IMR-90 (cell line): ENCODE measurements around the gene ADH5.

Experiments used
- CTCF ChIP-seq: conservative IDR thresholded peaks from 2 replicates; pipeline ENCODE4 v1.5.1; 2012; ENCODE audit warnings: mild to moderate bottlenecking, low read depth, low read length, improper control_type of control experiment
- ELK1 ChIP-seq: fragments of 150-350 bp; IDR thresholded peaks from 2 replicates; pipeline ENCODE4 v1.6.1; 2016; ENCODE audit warnings: low read depth, mild to moderate bottlenecking, low read length, moderate library complexity, borderline replicate concordance
- NFE2L2 ChIP-seq: fragments of 150-350 bp; IDR thresholded peaks from 2 replicates; pipeline ENCODE4 v1.6.1; 2016; ENCODE audit warnings: low read depth, mild to moderate bottlenecking, low read length

DNA sequence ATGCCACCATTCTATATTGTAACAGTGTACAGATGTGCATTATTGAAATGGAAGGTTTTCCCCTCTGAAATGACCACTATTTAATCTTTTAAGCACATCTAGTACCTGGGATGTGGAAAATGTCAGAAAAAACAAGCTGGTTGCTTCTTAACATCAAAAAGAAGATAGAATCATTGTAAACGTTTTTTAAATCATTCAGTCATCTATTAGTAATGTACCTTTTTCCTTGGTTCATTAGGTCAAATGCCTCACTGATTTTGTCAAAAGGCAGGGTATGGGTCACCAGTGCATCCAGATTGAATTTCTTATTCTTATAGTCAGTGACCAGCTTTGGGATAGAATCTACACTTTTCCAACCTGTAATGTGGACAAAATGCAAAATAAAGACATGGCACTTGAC is 37.8 kb upstream of the ADH5 start:
- TF ChIP-seq CTCF = no peak
- no peak for TF ChIP-seq NFE2L2
- TF ChIP-seq ELK1 = no peak
